PFSK-1 (cell line): ENCODE results near the gene HOXA5.

Source experiments
- FOXP2 ChIP-seq: optimal IDR thresholded peaks from 2 replicates; pipeline ENCODE3; 2011; ENCODE audit warnings: borderline replicate concordance, control low read depth, inconsistent platforms; ENCODE audit not compliant: insufficient read depth; ENCODE audit errors: extremely low read length, extremely low read depth
- POLR2AphosphoS5 ChIP-seq: IDR thresholded peaks from 2 replicates; pipeline ENCODE4 v1.6.1; 2012; ENCODE audit warnings: low read depth, mild to moderate bottlenecking, control low read depth, low read length, moderate library complexity
- SIN3A ChIP-seq: IDR thresholded peaks from 2 replicates; pipeline ENCODE4 v1.6.1; 2012; ENCODE audit warnings: mild to moderate bottlenecking, low read length, moderate library complexity, borderline replicate concordance; ENCODE audit not compliant: insufficient read depth
- TAF1 ChIP-seq: IDR thresholded peaks from 2 replicates; pipeline ENCODE4 v1.6.1; 2012; ENCODE audit warnings: low read length, control low read depth, borderline replicate concordance; ENCODE audit not compliant: insufficient read depth
- TF ChIP-seq, protein P1 (sequence below), 2 experiments: IDR thresholded peaks; 2 replicates each; pipeline versions ENCODE4 v1.6.1 to v1.8.0; 2011 to 2012; ENCODE audit warnings: low read depth in 2 of 2, low read length in 2 of 2, control low read depth in 1 of 2, inconsistent platforms in 1 of 2, mild to moderate bottlenecking in 1 of 2, moderate library complexity in 1 of 2; ENCODE audit not compliant: insufficient read depth in 1 of 2

DNA sequence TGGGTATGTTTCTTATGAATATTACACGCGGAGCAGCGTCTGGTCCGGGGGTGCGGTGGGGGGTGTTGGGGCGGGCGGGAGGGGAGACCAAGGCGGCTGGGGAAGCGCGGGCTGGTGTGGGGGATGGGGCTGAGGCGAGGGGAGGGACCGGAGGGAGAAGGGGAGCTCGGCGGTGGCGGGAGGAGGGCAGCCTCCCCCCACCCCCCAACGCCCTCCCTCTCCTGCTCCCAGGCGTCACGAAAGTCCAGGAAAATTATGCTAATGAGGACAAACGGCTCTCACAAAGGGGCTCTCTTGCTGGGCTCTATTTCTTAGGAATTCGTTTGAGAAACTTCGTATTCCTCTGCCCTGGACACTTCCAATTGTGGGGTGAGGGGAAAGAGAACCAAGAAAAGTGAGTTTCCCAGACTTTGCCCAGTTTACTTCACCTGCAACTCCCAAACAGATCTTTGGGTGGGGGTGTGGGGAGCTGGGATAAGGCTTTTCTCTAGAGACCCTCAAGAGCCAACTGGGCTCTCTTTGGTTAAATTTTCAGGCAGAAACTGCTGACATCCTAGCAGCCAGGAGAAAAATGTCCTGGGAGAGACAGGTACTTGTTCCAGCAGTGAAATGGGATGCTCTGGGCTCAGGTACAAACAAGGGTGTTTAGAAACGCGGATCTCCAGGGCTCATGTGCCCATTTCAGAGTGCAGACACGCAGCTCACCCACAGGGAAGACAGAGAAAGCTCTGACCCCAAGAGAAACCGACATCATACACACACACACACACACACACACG is 29.3 kb downstream of the HOXA5 start:
- TF ChIP-seq SIN3A = no peak
- TF ChIP-seq POLR2AphosphoS5 = no peak
- TF ChIP-seq, protein P1, sequence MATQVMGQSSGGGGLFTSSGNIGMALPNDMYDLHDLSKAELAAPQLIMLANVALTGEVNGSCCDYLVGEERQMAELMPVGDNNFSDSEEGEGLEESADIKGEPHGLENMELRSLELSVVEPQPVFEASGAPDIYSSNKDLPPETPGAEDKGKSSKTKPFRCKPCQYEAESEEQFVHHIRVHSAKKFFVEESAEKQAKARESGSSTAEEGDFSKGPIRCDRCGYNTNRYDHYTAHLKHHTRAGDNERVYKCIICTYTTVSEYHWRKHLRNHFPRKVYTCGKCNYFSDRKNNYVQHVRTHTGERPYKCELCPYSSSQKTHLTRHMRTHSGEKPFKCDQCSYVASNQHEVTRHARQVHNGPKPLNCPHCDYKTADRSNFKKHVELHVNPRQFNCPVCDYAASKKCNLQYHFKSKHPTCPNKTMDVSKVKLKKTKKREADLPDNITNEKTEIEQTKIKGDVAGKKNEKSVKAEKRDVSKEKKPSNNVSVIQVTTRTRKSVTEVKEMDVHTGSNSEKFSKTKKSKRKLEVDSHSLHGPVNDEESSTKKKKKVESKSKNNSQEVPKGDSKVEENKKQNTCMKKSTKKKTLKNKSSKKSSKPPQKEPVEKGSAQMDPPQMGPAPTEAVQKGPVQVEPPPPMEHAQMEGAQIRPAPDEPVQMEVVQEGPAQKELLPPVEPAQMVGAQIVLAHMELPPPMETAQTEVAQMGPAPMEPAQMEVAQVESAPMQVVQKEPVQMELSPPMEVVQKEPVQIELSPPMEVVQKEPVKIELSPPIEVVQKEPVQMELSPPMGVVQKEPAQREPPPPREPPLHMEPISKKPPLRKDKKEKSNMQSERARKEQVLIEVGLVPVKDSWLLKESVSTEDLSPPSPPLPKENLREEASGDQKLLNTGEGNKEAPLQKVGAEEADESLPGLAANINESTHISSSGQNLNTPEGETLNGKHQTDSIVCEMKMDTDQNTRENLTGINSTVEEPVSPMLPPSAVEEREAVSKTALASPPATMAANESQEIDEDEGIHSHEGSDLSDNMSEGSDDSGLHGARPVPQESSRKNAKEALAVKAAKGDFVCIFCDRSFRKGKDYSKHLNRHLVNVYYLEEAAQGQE (IDR thresholded peaks at IDR 0.05; ENCODE audit: insufficient read depth in 1 of 2, low read depth in 2 of 2, low read length in 2 of 2) = no peak
- no peak for TF ChIP-seq TAF1
- TF ChIP-seq FOXP2 = no peak
